OCI-M2 (cell line): ENCODE results near the gene EFNB3.

Experiments
- DNase-seq: peaks from one replicate; lab custom pipeline; 2025; ENCODE audit not compliant: unreplicated experiment; lab: John Stamatoyannopoulos, UW

The EFNB3 gene, protein sequence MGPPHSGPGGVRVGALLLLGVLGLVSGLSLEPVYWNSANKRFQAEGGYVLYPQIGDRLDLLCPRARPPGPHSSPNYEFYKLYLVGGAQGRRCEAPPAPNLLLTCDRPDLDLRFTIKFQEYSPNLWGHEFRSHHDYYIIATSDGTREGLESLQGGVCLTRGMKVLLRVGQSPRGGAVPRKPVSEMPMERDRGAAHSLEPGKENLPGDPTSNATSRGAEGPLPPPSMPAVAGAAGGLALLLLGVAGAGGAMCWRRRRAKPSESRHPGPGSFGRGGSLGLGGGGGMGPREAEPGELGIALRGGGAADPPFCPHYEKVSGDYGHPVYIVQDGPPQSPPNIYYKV

DNA sequence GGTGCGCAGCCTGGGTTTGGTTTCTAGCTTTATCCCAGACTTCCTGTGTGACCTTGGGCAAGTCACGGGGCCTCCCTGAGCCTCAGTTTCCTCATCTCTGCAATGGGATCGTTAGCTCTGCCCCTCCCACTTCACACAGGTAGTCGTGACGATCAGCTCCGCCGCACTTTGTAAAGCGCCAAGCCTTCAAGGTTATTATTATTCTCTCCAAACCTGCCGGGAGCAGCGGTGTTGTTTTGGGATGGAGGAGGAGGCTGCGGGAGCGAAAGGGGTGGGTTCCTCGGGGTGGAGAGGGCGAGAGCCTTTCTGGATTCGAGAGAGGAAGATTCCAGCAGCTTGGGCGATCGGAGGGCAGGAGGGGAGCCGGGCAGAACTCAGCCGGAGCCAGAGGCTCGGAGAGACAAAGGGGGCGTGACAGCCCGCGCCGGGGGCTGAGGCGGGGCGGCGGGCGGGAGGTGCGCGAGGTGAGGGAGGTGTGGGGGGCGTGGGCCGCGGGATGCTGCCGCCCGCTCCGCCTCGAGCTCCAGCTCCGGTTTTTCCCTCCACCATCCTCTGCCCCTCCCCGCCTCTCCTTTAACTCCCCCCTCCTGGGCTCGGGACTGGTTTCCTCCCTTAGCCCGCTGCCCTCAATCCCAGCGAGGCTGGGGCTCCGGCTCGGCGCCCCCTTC lies at the start of gene EFNB3:
EFNB3 (plus strand) TSS at position 602 of the 668 bp plus-strand sequence. CDS start 397 bp downstream, outside the sequence.
- no peak for DNase-seq

DNA sequence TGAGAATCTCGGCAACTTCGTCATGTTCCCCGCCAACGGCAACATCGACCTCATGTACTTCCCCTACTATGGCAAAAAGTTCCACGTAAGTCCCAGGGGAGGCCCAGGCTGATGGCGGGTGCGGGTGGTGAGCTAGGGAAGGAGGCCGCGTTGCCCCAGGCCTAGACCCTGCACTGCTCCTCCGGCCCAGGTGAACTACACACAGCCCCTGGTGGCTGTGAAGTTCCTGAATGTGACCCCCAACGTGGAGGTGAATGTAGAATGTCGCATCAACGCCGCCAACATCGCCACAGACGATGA lies 49.5 kb upstream of the EFNB3 start:
- DNase-seq, result no peak

DNA sequence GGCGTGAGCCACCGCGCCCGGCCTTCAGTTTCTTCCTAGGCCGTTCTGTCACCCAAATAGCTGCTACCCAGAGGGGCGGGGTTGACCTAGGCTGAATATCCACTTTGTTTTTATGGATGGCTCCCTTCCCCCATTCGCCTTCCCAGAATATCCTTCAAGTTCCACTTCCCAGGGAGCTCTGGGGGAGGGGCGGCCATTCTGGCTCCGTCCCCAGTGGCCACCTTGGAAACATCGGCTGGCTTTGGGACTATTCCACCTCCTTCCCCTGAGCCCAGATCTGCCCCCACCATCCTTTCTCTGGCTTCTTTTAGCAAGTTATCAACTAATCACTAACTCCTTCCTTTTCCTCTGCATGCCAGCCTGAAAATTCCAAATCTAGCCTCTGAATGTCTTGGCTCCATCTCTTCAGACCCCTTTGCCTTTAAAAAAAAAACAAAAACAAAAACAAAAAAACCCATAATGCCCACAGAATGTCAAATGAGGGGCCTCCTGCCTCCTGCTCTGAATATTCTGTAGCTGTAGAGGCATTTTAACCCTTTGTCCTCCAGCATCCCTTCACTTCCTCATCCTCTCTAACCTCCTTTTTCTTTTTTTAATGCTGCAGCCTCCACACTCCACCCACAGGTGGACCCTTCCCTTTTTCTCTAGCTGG lies 47.9 kb upstream of the EFNB3 start:
- no peak for DNase-seq

DNA sequence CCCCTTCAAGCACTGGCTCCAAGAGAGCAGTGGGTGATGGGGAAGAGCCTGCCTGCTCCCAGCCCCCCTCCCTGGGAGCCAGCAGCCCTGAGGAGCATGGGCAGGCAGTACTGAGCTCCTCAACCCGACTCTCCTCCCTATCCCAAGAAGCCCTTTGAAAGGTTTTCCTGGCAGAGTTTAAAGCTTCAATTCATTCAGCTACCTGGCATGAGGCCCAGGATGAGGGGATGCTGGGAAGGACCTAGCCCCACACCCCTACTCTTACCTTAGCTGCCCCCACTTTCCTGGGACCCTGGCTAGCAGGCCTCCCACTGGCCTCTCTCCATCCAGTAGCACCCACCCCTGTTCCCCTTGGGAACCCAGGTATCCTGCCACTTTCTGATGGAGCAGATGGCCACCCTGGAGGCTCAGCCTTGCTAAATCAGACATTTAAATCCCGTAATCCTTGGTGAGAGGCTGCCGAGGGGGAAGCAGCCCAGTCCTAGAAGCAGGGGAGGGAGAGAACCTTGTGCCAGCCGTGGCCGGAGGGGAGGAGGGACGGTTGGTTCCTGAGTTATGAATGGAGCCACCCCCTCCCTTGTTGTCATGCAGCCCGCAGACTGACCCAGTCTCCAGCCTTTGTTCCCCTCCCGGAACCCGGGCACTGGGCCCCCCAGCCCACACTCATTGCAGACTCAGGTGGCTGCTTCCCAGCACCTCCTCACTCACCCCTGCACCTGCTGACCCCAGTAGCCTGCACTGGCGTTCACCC lies 37.2 kb upstream of the EFNB3 start:
- DNase-seq, result no peak

DNA sequence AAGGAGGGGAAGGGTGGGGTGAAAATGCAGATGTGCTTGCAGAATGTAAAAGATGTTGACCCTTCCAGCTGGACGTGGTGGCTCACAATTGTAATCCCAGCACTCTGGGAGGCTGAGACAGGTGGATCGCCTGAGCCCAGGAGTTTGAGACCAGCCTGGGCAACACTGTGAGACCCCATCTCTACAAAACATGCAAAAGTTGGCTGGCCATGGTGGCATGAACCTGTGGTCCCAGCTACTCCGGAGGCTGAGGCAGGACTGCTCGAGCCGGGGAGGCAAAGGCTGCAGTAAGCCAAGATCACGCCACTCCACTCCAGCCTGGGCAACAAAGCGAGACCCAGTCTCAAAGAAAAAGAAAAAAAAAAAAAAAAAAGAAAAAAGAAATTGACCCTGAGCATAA lies 36.5 kb upstream of the EFNB3 start:
- no peak for DNase-seq

DNA sequence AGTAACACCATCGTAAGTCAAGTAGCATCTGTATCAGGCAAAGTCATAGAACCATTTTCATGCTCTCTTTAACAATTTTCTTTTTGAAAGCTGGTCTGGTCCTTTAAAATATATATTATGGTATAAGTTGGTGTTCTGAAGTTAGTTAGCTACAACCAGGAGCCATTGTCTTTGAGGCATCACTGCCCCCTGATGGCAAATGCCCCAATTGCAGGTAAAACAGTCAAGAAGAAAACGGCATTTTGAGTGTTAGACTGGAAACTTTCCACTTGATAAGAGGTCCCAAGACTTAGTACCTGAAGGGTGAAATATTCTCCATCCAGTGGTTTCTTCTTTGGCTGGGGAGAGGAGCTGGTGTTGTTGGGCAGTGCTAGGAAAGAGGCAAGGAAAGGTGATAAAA lies 31.8 kb upstream of the EFNB3 start:
- no peak for DNase-seq

DNA sequence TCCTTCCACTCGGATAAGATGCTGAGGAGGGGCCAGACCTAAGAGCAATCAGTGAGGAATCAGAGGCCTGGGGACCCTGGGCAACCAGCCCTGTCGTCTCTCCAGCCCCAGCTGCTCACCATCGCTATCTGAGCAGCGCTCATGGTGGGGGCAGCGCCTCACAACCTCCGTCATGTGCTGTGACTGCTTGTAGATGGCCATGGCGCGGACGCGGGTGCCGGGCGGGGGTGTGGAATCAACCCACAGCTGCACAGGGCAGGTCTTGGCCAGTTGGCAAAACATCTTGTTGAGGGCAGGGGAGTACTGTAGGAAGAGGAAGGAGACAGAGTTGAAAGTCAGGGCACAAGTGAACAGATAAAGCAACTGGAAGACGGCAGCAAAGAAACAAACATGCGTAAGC lies 30.1 kb upstream of the EFNB3 start:
- no peak for DNase-seq

DNA sequence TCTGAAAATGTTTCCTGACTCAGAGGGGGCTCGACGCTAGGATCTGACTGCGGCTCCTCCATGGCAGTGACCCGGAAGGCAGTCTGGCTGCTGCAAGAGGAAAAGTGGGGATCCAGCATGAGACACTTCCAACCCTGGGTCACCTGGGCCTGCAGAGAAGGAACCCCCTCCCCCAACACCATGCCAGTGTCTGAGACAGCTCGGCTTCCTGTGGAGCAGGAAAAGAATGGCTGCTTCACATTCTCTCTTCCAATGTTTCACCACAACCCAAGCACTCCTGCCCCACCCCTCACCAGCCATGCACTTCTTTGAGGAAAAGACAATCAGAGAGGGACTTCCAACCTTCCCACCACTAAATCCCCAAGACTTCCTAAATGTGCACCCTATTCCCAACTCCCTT lies 28.5 kb upstream of the EFNB3 start:
- no peak for DNase-seq

DNA sequence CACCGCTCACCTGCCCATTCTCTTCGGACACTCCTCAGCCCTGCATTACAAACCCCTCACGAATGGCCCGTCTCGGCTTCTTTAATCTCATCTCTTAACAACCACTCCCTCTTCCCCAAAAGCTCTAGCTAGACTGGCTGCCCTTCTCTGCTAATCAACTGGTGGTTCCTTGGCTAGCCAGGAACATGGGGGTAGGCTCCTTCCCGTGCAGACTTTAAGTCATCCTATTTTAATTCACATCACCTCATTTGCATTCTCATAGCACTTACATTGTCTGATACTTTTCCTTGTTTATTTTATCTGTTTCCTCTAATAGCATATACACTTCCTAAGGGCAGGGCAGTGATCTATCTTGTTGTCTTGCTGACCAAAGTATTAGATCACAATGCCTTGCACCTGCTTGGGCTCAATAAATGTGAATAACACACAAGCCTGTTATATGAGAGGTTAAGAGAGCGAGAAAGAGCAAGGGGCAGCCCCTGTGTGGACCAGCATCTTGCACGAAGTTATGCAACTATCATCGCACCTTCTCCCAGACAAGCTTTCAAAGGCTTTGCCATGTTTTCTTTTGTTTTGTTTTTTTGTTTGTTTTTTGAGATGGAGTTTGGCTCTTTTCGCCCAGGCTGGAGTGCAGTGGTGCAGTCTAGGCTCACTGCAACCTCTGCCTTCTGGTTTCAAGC lies 27.5 kb upstream of the EFNB3 start:
- DNase-seq, result no peak

DNA sequence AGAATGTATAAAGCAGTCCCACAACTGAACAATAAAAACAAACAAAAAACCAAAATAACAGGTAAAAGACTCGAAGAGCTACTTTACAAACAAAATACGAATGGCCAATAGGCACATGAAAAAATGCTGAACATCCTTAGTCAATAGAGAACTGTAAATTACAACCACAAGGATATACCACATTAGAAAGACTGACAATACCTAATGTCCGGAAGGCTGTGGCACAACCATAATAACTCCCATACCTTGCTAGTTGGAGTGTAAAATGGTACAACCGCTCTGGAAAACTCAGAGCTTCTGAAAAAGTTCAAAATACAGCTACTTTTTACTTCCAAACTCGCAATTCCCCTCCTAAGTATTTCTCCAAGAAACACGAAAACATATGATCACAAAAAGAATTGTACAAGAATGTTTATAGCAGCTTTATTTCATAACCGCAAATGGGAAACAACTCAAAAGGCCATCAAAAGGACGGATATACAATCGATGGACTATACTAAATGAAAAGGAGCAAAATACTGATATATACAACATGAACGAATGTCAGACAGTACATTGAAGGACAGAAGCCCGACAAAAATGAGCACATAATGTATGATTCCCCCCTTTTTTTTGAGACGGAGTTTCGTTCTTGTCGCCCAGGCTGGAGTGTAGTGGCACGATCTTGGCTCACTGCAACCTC lies 20.0 kb upstream of the EFNB3 start:
- DNase-seq, result no peak

DNA sequence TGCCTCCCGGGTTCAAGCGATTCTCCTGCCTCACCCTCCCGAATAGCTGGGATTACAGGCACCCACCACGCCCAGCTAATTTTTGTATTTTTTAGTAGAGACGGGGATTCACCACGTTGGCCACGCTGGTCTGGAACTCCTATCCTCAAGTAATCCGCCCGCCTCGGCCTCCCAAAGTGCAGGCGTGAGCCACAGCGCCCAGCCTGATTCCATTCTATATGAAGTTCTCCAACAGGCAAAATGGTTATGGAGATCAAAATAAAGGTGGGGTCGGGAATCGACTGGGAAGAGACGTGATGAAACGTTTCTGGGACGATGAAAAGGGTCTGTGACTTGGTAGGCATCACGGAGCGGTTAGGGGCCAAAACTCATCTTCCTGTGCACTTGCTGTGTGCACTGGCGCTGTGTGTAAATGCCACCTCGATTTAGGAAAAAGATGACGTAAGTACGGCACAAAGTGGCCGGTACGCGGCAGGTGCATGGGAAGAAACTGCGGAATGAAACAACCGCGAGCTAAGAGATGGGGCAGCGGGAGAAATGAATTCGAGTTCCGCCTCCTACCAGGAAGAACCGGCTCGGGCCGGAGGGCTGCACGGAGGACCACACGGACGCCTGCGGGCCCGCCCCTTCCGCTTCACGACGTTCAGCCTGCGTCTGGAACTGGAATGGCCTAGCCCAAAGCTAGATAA lies 19.3 kb upstream of the EFNB3 start:
- no peak for DNase-seq

DNA sequence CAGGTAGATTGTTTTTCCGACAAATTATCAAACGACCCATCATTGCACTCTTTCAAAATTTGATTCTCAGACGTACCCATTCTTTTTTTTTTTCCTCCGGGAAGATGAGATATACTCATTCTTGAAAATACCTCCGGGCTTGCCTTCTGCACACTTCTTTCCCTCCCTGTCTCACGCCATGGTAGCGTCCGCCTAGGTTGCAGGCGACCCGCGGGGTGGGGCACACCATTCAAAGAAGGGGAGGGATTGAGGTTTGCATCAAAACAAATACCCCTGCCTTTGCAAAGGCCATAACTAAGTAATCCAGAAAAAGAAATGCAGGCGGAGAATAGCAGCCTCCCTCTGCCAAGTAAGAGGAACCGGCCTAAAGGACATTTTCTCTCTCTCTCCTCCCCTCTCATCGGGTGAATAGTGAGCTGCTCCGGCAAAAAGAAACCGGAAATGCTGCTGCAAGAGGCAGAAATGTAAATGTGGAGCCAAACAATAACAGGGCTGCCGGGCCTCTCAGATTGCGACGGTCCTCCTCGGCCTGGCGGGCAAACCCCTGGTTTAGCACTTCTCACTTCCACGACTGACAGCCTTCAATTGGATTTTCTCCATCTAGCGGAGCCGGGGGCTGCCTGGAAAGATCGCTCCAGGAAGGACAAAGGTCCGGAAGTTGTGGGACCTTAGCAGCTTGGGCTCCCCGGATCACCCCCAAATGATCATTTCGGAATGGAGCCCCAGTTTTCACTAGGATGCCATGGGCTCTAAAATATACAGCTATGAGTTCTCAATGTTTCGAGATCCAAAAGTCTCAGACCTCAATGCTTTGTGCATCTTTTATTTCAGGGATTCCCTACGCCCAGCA lies 18.6 kb upstream of the EFNB3 start:
- peak; percentile 59 for DNase-seq

DNA sequence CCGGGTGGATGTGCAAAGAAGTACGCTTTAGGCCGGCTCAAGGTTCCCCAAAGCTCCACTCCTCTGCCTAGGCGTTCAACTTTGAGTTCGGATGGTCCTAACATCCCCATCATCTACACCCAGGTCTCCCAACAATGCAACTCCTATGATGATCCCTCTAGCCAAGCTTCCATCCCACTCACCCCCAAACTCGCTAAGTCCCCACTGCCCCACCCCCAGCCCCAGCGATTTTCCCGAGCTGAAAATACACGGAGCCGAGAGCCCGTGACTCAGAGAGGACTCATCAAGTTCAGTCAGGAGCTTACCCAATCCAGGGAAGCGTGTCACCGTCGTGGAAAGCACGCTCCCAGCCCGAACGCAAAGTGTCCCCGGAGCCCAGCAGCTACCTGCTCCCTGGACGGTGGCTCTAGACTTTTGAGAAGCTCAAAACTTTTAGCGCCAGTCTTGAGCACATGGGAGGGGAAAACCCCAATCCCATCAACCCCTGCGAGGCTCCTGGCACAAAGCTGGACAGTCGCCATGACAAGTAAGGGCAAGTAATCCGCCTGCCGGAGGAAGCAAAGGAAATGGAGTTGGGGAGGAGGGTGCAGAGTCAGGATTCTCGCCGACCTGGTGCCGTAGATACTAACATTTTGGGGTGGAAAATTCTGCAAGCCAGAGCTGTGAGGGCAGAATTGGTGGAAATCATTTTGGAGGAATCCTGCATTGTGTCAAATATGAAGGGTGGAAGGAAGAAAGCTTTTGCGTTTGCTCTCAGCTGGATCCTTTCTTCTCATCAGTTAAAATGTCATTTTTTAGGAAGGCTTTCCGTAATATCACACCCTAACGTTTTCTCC lies 17.7 kb upstream of the EFNB3 start, which contains the start of gene TP53:
TP53 (minus strand) TSS at position 419 of the 836 bp plus-strand sequence. CDS start 10,896 bp downstream, outside the sequence.
- DNase-seq, result no peak

DNA sequence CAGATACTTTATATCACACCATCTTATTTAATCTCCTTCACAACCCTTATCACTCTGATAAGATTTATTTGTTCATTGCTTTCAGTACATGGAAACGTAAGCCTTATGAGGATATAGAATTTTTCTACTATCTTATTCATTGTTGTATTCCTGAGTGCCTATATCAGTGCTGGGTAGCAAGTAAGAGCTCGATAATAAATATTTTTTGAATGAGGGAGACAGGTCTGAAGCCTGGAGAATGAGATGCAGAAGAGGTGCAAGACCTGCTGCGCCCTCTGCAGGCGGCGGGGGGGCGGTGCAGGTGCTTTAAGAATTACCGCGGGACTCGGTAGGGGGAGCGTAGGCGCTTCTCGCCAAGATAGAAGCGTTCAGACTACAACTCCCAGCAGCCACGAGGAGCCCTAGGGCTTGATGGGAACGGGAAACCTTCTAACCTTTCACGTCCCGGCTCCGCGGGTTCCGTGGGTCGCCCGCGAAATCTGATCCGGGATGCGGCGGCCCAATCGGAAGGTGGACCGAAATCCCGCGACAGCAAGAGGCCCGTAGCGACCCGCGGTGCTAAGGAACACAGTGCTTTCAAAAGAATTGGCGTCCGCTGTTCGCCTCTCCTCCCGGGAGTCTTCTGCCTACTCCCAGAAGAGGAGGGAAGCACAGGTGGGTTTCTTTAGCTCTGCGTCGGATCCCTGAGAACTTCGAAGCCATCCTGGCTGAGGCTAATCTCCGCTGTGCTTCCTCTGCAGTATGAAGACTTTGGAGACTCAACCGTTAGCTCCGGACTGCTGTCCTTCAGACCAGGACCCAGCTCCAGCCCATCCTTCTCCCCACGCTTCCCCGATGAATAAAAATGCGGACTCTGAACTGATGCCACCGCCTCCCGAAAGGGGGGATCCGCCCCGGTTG lies 16.8 kb upstream of the EFNB3 start, which contains the start of gene WRAP53:
WRAP53 (plus strand) TSS at position 570 of the 900 bp plus-strand sequence; CDS start at position 742, 172 bp downstream.
- peak; percentile 84 for DNase-seq

DNA sequence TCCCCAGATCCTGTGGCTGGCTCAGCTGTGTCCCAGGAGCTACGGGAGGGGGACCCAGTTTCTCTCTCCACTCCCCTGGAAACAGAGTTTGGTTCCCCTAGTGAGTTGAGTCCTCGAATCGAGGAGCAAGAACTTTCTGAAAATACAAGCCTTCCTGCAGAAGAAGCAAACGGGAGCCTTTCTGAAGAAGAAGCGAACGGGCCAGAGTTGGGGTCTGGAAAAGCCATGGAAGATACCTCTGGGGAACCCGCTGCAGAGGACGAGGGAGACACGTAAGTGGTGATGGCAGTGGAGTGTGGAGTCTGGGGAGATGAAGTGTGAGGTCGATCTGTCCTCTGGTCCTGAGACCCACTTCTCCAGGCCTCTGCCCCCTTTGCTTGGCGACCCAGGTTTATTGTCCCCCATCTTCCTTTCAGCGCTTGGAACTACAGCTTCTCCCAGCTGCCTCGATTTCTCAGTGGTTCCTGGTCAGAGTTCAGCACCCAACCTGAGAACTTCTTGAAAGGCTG lies 16.1 kb upstream of the EFNB3 start:
- no peak for DNase-seq

DNA sequence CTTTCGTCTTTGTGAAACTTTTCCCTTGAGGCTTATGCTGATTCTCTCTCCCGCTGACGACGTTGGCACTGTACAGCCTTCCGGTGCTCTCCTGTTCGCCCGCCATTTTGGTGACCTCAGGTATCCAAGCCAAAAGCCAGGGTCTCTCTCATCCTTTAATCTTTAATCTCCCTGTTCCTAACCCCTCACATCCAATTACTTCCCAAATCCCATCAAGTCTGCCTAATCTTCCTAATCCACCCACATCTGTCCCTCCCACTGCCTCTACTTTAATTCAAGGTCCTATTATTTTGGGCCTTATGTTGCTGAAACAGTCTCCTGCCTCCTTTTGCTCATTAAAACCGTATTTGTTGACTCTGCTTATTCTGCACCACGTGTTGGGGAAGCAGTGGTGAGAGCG lies 9.4 kb upstream of the EFNB3 start:
- DNase-seq, result no peak
